Activated naive CD4-positive, alpha-beta T cell (primary cell): ENCODE results near the gene FXYD4.
"Not testable (repeated sequence)": the region's sequence is repeated elsewhere in the genome, so short reads cannot be mapped to it uniquely, and the experiment has no call there.

Experiments
- DNase-seq, 4 experiments: peaks; one replicate each; lab custom pipeline; 2025; lab: John Stamatoyannopoulos, UW

Gene FXYD4

DNA sequence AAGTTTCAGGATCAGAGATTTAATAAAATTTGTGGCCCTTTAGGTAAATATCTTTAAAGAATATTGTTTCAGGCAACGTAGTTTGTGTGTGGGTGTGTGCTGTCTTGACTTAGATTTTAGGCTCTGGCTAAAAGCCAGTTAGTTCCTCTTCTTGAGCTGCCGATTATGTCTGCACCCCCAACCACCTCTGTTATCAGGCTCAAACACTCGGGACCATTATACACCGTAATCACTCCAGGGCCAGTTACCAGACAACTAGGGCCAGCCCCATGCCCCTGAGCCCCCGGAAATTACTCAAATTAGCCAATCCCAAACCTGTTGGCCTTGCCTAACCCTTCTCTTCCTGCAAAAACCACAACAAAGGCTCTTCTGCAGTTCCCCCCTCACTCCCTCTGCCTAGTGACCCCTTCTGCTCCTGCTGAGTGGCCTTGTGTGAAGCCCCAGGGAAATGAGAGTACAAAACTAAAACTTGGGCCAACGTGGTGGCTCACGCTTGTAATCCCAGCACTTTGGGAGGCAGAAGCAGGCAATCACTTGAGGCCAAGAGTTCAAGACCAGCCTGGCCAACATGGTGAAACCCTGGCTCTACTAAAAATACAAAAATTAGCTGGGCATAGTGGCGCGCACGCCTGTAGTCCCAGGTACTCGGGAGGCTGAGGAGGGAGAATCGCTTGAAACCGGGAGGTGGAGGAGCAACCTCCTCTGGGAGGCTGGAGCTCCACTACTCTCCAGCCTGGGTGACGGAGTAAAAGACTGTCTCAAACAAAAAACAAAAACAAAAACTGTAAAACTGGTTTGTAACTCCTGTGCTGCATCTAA, 46.7 kb downstream of the FXYD4 start:
- DNase-seq, result no peak

- no peak for DNase-seq
These were observed 48.5 kb downstream of the FXYD4 start for GRCh38 chr10:43419997-43420368.

DNA sequence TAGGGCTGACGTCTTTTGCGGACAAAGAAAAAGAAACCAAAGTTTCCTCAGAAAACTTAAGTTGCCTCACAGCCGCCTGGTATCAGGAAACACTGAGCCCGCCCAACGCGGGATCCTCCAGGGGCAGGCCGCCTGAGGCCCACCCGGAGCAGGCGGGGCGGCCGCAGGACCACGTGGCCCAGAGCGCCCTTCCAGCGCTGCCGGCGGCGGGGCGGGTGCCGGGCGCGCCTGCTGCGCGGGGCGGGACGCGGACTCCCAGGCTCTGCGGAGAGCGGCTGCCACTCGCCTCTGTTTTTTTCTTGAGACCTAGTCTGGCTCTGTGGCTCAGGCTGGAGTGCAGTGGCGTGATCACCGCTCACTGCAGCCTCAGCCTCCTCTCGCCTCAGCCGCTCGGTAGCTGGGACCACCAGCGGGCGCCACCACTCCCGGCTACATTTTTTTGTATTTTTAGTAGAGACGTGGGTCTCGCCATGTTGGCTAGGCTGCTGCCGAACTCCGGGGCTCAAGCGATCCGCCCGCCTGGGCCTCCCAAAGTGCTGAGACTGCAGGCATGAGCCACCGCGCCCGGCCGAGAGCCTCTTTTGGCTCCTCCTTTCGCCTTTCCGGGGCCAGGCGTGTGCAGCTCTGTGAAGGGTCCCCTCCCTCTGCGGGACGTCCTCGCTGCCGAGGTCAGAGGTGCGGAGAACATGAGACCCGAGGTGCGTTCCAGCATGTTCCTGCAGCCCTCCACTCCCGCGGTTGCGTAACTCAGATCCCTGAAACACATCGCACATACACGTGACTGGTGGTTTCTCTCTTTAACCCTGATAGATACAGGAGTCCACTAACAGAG, 49.1 kb downstream of the FXYD4 start:
- DNase-seq, result peak; percentile 47 to 72 (median 54)

GRCh38 chr10:43421201-43421507, 49.7 kb downstream of the FXYD4 start:
- no peak for DNase-seq

- no peak for DNase-seq
These were observed 50.1 kb downstream of the FXYD4 start for GRCh38 chr10:43421519-43421918.

DNA sequence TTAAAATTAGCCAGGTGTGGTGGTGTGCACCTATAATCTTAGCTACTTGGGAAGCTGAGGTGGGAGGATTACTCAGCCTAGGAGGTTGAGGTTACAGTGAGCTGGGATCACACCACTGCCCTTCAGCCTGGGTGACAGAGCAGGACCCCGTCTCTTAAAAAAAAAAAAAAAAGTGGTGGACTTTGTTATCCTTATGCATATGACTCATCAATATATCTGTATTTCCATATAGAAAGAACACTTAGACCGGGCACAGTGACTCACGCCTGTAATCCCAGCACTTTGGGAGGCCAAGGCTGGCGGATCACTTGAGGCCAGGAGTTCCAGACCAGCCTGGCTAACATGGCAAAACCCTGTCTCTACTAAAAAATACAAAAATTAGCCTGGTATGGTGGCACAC, 50.5 kb downstream of the FXYD4 start:
- DNase-seq, result not testable (repeated sequence)

- no peak for DNase-seq
These were observed 53.0 kb downstream of the FXYD4 start for GRCh38 chr10:43424416-43424815.
